ENCODE measurements around the gene NPNT.

Gene NPNT

GRCh38 chr4:105917171-105917685 is 22.0 kb downstream of the NPNT start:
- H3K4me3 ChIP-seq (ENCODE audit: low read depth, low read length): no peak overlapping the region

GRCh38 chr4:105921301-105921700 is 26.0 kb downstream of the NPNT start:
- no peak overlapping the region for H3K4me3 ChIP-seq (ENCODE audit: low read depth, low read length)

GRCh38 chr4:105923497-105924238 is 28.4 kb downstream of the NPNT start:
- no peak overlapping the region for H3K4me3 ChIP-seq (ENCODE audit: low read depth, low read length)

GRCh38 chr4:105924341-105924740 is 29.1 kb downstream of the NPNT start:
- H3K4me3 ChIP-seq (ENCODE audit: low read depth, low read length): no peak overlapping the region

GRCh38 chr4:105930698-105931097 is 35.4 kb downstream of the NPNT start:
- H3K4me3 ChIP-seq (ENCODE audit: low read depth, low read length): no peak overlapping the region

GRCh38 chr4:105933083-105933482 is 37.8 kb downstream of the NPNT start:
- H3K4me3 ChIP-seq (ENCODE audit: low read depth, low read length): no peak overlapping the region

GRCh38 chr4:105934386-105934785 is 39.1 kb downstream of the NPNT start:
- H3K4me3 ChIP-seq (ENCODE audit: low read depth, low read length): no peak overlapping the region

GRCh38 chr4:105936901-105937300 is 41.6 kb downstream of the NPNT start:
- no peak overlapping the region for H3K4me3 ChIP-seq (ENCODE audit: low read depth, low read length)

GRCh38 chr4:105937759-105938158 is 42.5 kb downstream of the NPNT start:
- H3K4me3 ChIP-seq (ENCODE audit: low read depth, low read length): no peak overlapping the region

GRCh38 chr4:105943234-105943633 is 48.0 kb downstream of the NPNT start:
- H3K4me3 ChIP-seq (ENCODE audit: low read depth, low read length): no peak overlapping the region

- no peak overlapping the region for H3K4me3 ChIP-seq (ENCODE audit: low read depth, low read length)
Observed at GRCh38 chr4:105944540-105944939, 49.3 kb downstream of the NPNT start.

- no peak overlapping the region for H3K4me3 ChIP-seq (ENCODE audit: low read depth, low read length)
Observed at GRCh38 chr4:105946771-105947170, 51.5 kb downstream of the NPNT start.

GRCh38 chr4:105950701-105951100 is 55.4 kb downstream of the NPNT start:
- H3K4me3 ChIP-seq (ENCODE audit: low read depth, low read length): no peak overlapping the region

GRCh38 chr4:105951198-105951597 is 55.9 kb downstream of the NPNT start:
- H3K4me3 ChIP-seq (ENCODE audit: low read depth, low read length): no peak overlapping the region

- H3K4me3 ChIP-seq (ENCODE audit: low read depth, low read length): no peak overlapping the region
Observed at GRCh38 chr4:105952591-105952990, 57.3 kb downstream of the NPNT start.

GRCh38 chr4:105956569-105956968 is 61.3 kb downstream of the NPNT start:
- no peak overlapping the region for H3K4me3 ChIP-seq (ENCODE audit: low read depth, low read length)

GRCh38 chr4:105957680-105958079 is 62.4 kb downstream of the NPNT start:
- H3K4me3 ChIP-seq (ENCODE audit: low read depth, low read length): no peak overlapping the region

GRCh38 chr4:105963461-105964400 is 68.5 kb downstream of the NPNT start:
- H3K4me3 ChIP-seq (ENCODE audit: low read depth, low read length): no peak overlapping the region

- H3K4me3 ChIP-seq (ENCODE audit: low read depth, low read length): no peak overlapping the region
Observed at GRCh38 chr4:105965183-105965800, 70.0 kb downstream of the NPNT start.

GRCh38 chr4:105966051-105966450 is 70.8 kb downstream of the NPNT start:
- no peak overlapping the region for H3K4me3 ChIP-seq (ENCODE audit: low read depth, low read length)

GRCh38 chr4:105967058-105967658 is 71.9 kb downstream of the NPNT start:
- no peak overlapping the region for H3K4me3 ChIP-seq (ENCODE audit: low read depth, low read length)

Data from iPS-11a (cell line).